GM18499 (cell line): ENCODE data around the gene SLC25A28.
A peak's percentile ranks its signal among the peaks of the same experiment; 100 is the strongest.

Source experiments
- ATAC-seq: cut with Tn5 transposase; IDR thresholded peaks from one replicate; pipeline ENCODE4 v1.9.1; 2021; ENCODE audit warnings: moderate number of reproducible peaks; ENCODE audit not compliant: insufficient read depth, unreplicated experiment

SLC25A28 gene

DNA sequence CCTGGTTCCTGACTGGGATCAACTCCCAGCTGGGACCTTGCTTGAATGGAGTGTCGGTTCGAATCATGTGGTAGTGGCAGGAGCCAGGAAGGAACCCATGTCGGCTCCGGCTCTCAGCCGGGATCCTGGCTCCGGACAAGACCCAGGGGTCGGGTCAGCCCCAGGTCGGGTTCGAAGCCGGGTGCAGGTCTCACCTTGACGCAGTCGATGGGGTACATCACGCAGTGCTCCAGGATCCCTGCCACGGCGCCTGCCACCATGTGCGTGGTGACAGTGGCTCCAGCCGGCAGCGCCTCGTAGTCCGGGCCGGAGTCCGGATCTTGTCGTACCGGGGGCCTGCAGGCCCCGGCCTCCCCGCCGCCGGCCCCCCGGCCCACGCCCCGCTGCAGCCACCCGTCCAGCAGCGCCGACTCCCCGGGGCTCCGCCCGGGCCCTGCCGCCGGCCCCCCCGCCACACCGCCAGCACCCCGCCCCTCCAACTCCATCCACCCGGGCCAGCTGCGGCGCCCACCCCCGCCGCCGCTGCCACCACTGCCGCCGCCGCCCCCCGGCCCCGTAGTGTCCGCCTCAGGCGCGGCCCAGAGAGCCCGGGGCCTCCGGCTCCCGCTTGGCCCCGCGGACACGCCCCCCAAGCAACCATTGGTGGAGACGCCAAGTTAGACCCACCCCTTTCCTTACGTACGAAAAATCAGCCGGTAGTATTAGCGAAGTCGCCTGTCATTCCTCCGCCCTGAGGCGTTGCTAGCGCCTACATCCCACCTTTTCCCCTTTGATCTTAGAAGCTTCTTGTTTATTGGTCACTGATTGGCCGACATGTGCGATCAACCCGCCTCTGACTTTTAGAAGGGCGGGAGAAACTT is at the start of gene SLC25A28:
SLC25A28 (minus strand) TSS at position 589 of the 860 bp plus-strand sequence; CDS start at position 485, 104 bp downstream.
- ATAC-seq: no peak

- ATAC-seq: no peak
These were observed 47.0 kb upstream of the SLC25A28 start for GRCh38 chr10:99667108-99667751.

DNA sequence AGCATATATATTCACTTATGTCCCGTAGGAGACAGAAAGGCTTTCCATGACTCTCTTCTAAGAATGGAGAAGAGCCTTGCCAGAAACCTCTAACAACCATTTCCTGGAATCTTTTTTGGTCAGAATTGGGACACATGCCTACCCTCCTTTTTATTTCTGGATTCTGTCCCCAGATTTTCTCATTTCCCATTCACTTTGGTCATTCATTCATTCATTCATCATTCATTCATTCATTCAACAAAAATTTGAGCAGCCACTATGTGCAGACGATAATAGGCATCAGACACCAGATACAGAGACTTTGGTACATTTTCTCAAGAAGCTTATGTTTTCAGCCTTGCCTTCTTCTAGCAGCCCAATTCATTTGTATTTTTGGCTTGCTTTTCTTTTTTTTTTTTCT is 45.1 kb upstream of the SLC25A28 start:
- no peak for ATAC-seq

DNA sequence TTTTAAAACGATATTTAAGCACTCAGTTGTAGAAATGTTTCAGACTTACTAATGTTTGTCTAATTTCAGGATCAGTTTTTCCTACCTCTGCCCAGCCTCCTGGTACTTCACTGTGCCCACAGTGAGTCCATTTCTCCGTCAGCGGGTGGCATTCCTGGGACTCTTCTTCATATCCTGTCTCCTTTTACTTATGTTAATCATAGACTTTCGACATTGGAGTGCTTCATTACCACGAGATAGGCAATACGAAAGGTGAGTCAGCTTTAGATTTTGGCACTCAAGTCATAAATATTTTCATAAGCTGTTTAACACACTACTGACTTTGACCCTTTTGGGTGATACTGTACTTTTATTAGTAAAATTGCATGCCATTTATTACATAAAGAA is 41.1 kb upstream of the SLC25A28 start:
- ATAC-seq: no peak

DNA sequence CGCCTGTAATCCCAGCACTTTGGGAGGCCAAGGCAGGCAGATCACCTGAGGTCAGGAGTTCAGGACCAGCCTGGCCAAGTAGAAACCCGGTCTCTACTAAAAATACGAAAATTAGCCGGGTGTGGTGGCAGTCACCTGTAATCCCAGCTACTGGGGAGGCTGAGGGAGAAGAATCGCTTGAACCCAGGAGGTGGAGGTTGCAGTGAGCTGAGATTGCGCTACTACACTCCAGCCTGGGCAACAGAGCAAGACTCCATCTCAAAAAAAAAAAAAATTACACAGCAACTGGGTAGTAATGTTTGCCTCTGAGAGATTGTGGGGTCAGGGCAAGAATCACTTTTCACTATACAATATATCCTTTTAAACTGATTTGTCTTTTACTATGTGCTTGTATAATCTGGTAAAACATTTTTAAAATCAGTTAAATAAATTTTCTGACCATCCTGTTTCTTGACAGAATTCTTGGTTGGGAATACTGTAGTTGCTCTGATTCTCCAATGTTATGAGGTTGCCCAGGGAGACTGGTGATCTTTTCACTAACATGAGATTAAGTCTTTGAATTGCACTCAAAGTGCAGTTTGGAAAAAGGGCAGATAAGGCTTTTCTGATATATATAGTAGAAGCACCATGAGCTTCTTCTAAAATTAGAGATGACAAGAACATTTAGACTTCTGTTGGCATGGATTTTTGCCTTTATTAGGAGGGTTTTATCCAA is 40.6 kb upstream of the SLC25A28 start:
- no peak for ATAC-seq

DNA sequence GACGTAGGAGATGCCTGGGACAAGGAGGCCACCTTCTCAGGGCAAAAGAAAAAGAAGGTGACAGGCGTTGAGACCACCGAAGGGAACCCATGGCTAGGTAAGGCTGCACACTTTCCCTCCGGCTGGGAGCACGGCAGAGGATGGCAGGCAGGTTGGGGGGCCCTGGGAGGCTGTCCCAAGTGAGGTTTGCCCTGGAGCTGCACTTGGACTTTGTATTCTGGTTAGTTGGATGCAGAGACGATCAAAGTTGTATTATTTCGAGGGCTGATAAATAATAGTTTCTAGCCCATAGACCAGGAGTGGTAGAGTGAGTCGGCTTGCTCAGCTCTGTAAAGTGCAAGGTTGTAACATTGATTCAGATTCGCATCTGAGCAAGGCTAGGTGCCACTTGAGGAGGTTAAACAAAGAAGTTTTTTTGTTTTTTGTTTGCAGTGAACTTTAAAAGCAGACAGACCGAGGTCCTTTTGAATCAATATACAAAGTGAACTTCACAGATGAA is 39.7 kb upstream of the SLC25A28 start:
- ATAC-seq: no peak

- ATAC-seq: peak; percentile 94
These were observed 39.0 kb upstream of the SLC25A28 start, which contains the start of gene ENTPD7 for GRCh38 chr10:99659031-99659867. Gene ENTPD7, plus strand, starts transcription at chr10:99659509. Its CDS starts 448 bp downstream, at chr10:99659957.

GRCh38 chr10:99658622-99659030 is 38.4 kb upstream of the SLC25A28 start:
- peak; percentile 1 for ATAC-seq

GRCh38 chr10:99656199-99657064 is 36.2 kb upstream of the SLC25A28 start:
- no peak for ATAC-seq

GRCh38 chr10:99654390-99655175 is 34.3 kb upstream of the SLC25A28 start:
- ATAC-seq: no peak

- no peak for ATAC-seq
These were observed 32.7 kb upstream of the SLC25A28 start for GRCh38 chr10:99652800-99653390.

DNA sequence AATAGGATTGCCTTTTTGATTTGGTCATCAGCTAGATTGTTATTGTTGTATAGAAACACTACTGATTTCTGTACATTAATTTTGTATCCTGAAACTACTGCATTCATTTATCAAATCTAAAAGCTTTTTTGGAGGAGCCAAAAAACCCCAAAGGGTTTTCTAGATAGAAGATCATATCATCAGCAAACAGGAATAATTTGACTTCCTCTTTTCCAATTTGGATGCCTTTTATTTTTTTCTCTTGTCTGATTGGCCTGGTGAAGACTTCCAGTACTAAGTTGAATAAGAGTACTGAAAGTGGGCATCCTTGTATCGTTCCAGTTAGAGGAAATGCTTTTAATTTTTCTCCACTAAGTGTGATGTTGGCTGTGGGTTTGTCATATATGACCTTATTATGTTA is 28.5 kb upstream of the SLC25A28 start:
- ATAC-seq: no peak

DNA sequence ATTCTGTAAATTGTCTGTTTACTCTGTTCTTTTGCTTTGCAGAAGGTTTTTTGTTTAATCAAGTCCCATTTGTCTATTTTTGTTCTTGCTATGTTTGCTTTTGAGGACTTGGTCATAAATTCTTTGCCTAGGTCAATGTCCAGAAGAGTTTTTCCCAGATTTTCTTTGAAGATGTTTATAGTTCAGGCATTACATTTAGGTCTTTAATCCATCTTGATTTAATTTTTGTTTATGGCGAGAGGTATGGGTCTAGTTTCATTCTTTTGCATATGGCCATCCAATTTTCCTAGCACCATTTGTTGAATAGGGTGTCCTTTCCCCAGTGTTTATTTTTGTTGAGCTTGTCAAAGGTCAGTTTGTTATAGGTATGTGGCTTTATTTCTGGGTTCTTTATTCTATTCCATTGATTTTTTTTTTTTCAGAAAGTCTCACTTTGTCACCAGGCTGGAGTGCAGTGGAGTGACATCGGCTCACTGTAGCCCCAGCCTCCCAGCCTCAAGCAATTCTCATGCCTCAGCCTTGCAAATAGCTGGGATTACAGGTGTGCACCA is 27.4 kb upstream of the SLC25A28 start:
- ATAC-seq: no peak

- no peak for ATAC-seq
These were observed 13.6 kb upstream of the SLC25A28 start for GRCh38 chr10:99633832-99634231.

- no peak for ATAC-seq
These were observed 11.3 kb upstream of the SLC25A28 start for GRCh38 chr10:99631496-99631895.

DNA sequence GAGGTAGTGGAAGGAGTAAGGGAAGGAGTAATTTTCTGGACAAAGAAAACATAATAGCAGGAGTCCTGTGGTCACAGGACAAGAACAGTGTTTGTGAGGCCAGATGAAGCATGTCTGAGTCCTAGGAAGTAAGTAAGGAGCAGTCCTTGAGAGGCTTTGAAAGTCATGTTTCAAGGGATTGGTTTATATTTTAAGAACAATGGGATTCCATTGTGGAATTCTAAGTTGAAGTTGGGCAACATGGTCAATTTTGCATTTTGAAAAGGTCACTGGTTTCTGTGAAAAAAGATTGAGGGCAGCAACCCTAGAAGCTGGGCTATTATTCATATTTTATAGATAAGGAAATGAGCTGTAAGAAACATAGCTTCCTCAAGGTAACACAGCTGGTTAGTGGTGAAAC is 10.8 kb upstream of the SLC25A28 start:
- no peak for ATAC-seq

- ATAC-seq: no peak
These were observed 10.2 kb upstream of the SLC25A28 start for GRCh38 chr10:99630433-99630832.

DNA sequence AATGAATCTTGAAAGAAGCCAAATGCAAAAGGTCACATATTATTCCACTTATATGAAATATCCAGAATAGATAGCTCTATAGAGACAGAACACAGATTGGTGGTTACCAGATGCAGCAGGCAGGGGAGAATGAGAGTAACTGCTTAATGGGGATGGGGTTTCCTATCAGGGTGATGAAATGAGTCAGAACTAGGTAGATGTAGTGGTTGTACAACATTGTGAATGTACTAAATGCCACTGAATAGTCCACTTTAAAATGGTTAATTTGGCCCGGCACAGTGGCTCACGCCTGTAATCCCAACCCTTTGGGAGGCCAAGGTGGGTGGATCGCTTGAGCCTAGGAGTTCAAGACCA is 9.4 kb upstream of the SLC25A28 start:
- no peak for ATAC-seq
